GM12878 (cell line): Measurements from ENCODE around the gene NDEL1. TPM values are rescaled to one million over a fixed set of nuclear protein-coding genes. Genes with fewer than 3 reads are reported as not detected.
A peak's percentile ranks its signal among the peaks of the same experiment; 100 is the strongest.

Experiments used
- ATAC-seq: fragments of 200-7000 bp; cut with Tn5 transposase; 3 replicates; pipeline ENCODE4 v1.9.1; 2020; ENCODE audit warnings: mild to moderate bottlenecking, moderate library complexity
- BruUV-seq: library from RNA; stranded (reverse); fragments of 400-500 nt; replicated peaks from 2 replicates; lab custom pipeline; 2021; lab: Mats Ljungman, UMichigan
- CTCF ChIA-PET: fragments of 300-600 bp; sonication (Branson Sonifier 250); formaldehyde crosslinking; extraction: SDS; loops from one replicate; lab custom pipeline; 2021; ENCODE audit warnings: inconsistent platforms; lab: Yijun Ruan, JAX
- POLR2A ChIA-PET: fragments of 350-600 bp; formaldehyde crosslinking; extraction: SDS; loops from one replicate; lab custom pipeline; 2021; ENCODE audit warnings: inconsistent platforms; lab: Charles Lee
- RAD21 ChIA-PET: fragments of 300-600 bp; sonication (Branson Sonifier 250); formaldehyde crosslinking; loops from one replicate; lab custom pipeline; 2023; ENCODE audit warnings: antibody characterized with exemption; ENCODE audit not compliant: unreplicated experiment; lab: Charles Lee
- SMC1A ChIA-PET: fragments of 300-600 bp; sonication (Branson Sonifier 250); formaldehyde crosslinking; loops from one replicate; lab custom pipeline; 2023; ENCODE audit not compliant: unreplicated experiment, uncharacterized antibody; lab: Charles Lee
- DNase-seq: peaks from one replicate; pipeline ENCODE4 v3.0.0-alpha.2; 2011; ENCODE audit warnings: low read depth, low spot score
- FAIRE-seq: peaks from 3 replicates; lab custom pipeline; 2011; peaks lifted over from hg19 to GRCh38; lab: Jason Lieb, UNC
- H2AFZ ChIP-seq: 2 replicates; pipeline ENCODE4 v1.6.0; 2011; ENCODE audit warnings: low read depth, low read length, control low read depth; ENCODE audit not compliant: control insufficient read depth
- H3K27ac ChIP-seq: 2 replicates; pipeline ENCODE4 v1.5.1; 2011; ENCODE audit warnings: control low read depth; ENCODE audit not compliant: control insufficient read depth, insufficient read depth
- H3K27me3 ChIP-seq, 2 experiments: replicated peaks in 1 of 2; 2 replicates each; pipeline versions ENCODE4 v1.6.0 to v1.6.1; 2011; ENCODE audit warnings: low read length in 1 of 2; ENCODE audit not compliant: control insufficient read depth in 2 of 2, insufficient read depth in 2 of 2
- H3K36me3 ChIP-seq, 2 experiments: 2 replicates each; pipeline ENCODE4 v1.5.1; 2011; ENCODE audit warnings: low read length in 1 of 2; ENCODE audit not compliant: control insufficient read depth in 2 of 2, insufficient read depth in 2 of 2
- H3K4me1 ChIP-seq: 2 replicates; pipeline ENCODE4 v1.6.1; 2011; ENCODE audit warnings: mild to moderate bottlenecking, low read length, moderate library complexity, mixed read lengths; ENCODE audit not compliant: control insufficient read depth, insufficient read depth
- H3K4me2 ChIP-seq: 2 replicates; pipeline ENCODE4 v1.6.0; 2011; ENCODE audit warnings: control low read depth; ENCODE audit not compliant: control insufficient read depth, insufficient read depth
- H3K4me3 ChIP-seq: fragments of 200-600 bp; sonication (generic); 2 replicates; pipeline ENCODE4 v1.5.1; 2016
- H3K79me2 ChIP-seq: 2 replicates; pipeline ENCODE4 v1.6.0; 2011; ENCODE audit warnings: low read length; ENCODE audit not compliant: control insufficient read depth, insufficient read depth
- H3K9ac ChIP-seq: 2 replicates; pipeline ENCODE4 v1.8.0; 2011; ENCODE audit warnings: low read length, control low read depth, mixed read lengths; ENCODE audit not compliant: control insufficient read depth, insufficient read depth
- H3K9me3 ChIP-seq: replicated peaks from 3 replicates; pipeline ENCODE4 v1.5.1; 2011; ENCODE audit warnings: mild to moderate bottlenecking, low read length; ENCODE audit not compliant: control insufficient read depth, insufficient read depth
- H4K20me1 ChIP-seq: 2 replicates; pipeline ENCODE4 v1.6.0; 2011; ENCODE audit not compliant: control insufficient read depth, insufficient read depth
- ATF7 ChIP-seq: fragments of 450-650 bp; IDR thresholded peaks from 2 replicates; pipeline ENCODE4 v1.6.1; 2016; ENCODE audit warnings: low read depth, mild to moderate bottlenecking
- BCL11A ChIP-seq: IDR thresholded peaks from 2 replicates; pipeline ENCODE4 v1.6.1; 2011; ENCODE audit warnings: low read depth, low read length
- BHLHE40 ChIP-seq, 2 experiments: fragments of 450-650 bp in 1 of 2; IDR thresholded peaks; 2 replicates each; pipeline ENCODE4 v1.6.1; 2011 to 2017; ENCODE audit warnings: low read depth in 2 of 2, borderline replicate concordance in 1 of 2, improper control_type of control experiment in 1 of 2, low read length in 1 of 2, mild to moderate bottlenecking in 1 of 2
- BMI1 ChIP-seq: fragments of 450-650 bp; IDR thresholded peaks from 2 replicates; pipeline ENCODE4 v1.6.1; 2016; ENCODE audit warnings: mild to moderate bottlenecking, moderate library complexity, borderline replicate concordance
- BRCA1 ChIP-seq: IDR thresholded peaks from 2 replicates; pipeline ENCODE4 v1.6.1; 2011; ENCODE audit warnings: low read depth, low read length, improper control_type of control experiment
- CEBPB ChIP-seq, 2 experiments: fragments of 150-350 bp in 1 of 2; IDR thresholded peaks; 2 replicates each; pipeline ENCODE4 v1.6.1; 2012 to 2014; ENCODE audit warnings: low read depth in 2 of 2, low read length in 2 of 2, borderline replicate concordance in 1 of 2, inconsistent platforms in 1 of 2
- CHD4 ChIP-seq: fragments of 200-600 bp; sonication (generic); IDR thresholded peaks from 2 replicates; pipeline ENCODE4 v1.6.1; 2016; ENCODE audit warnings: mild to moderate bottlenecking
- ELK1 ChIP-seq: IDR thresholded peaks from 2 replicates; pipeline ENCODE4 v1.6.1; 2012; ENCODE audit warnings: low read depth, low read length, improper control_type of control experiment
- FOXK2 ChIP-seq: fragments of 450-650 bp; IDR thresholded peaks from 2 replicates; pipeline ENCODE4 v1.6.1; 2017; ENCODE audit warnings: mild to moderate bottlenecking, moderate library complexity
- HDAC2 ChIP-seq: fragments of 200-600 bp; sonication (generic); IDR thresholded peaks from 2 replicates; pipeline ENCODE4 v1.6.1; 2017
- KDM1A ChIP-seq: fragments of 200-600 bp; sonication (generic); IDR thresholded peaks from 2 replicates; pipeline ENCODE4 v1.6.1; 2016; ENCODE audit warnings: borderline replicate concordance
- LARP7 ChIP-seq: fragments of 450-650 bp; IDR thresholded peaks from 2 replicates; pipeline ENCODE4 v1.6.1; 2017; ENCODE audit warnings: mild to moderate bottlenecking
- NBN ChIP-seq: fragments of 450-650 bp; IDR thresholded peaks from 2 replicates; pipeline ENCODE4 v1.6.1; 2016
- NR2F1 ChIP-seq: fragments of 450-650 bp; conservative IDR thresholded peaks from 2 replicates; pipeline ENCODE4 v1.6.1; 2017; ENCODE audit warnings: mild to moderate bottlenecking
- POLR2A ChIP-seq: IDR thresholded peaks from 2 replicates; pipeline ENCODE4 v1.6.1; 2011; ENCODE audit warnings: low read depth, mild to moderate bottlenecking, low read length
- SIN3A ChIP-seq: IDR thresholded peaks from 2 replicates; pipeline ENCODE4 v1.6.1; 2012; ENCODE audit warnings: low read depth, low read length, improper control_type of control experiment
- SREBF2 ChIP-seq: IDR thresholded peaks from 2 replicates; pipeline ENCODE4 v1.6.1; 2012; ENCODE audit warnings: mild to moderate bottlenecking, low read length
- ZNF207 ChIP-seq: fragments of 450-650 bp; IDR thresholded peaks from 2 replicates; pipeline ENCODE4 v1.6.1; 2014; ENCODE audit warnings: antibody characterized with exemption, mild to moderate bottlenecking, borderline replicate concordance
- WGBS: methylation state at CpG from one replicate; pipeline ENCODE4 v1.1.6; 2016; ENCODE audit warnings: low lambda C conversion rate; ENCODE audit not compliant: insufficient replicate concordance, insufficient coverage; ENCODE audit errors: missing lambda C conversion rate; 5-methylcytosine and 5-hydroxymethylcytosine counted together
- in situ Hi-C: fragments of 300-500 bp; cut with MboI; formaldehyde crosslinking; loops from 9 replicates; pipeline ENCODE4 v1.14.3; 2018; ENCODE audit warnings: mixed read lengths
- intact Hi-C: fragments of 100-400 bp; cut with micrococcal nuclease; formaldehyde crosslinking; loops from one replicate; pipeline ENCODE4 v1.14.2; 2022; ENCODE audit not compliant: unreplicated experiment
- polyA plus RNA-seq, 11 experiments: library from polyadenylated mRNA; depleted of rRNA in 4 of 11; unstranded in 6 of 11; stranded (reverse) in 5 of 11; fragments of >200 nt; fragmentation: Nextera tagmentation in 4 of 11; fragmentation: Illumina TruSeq in 1 of 11; extraction: Ambion mirVana in 4 of 11; extraction: Trizol in 1 of 11; gene quantifications; 1 replicate in 1 of 11; 2 replicates in 10 of 11; pipeline versions ENCODE4 v1.2.1 to v1.2.3, GENCODE V29; 2011 to 2016; ENCODE audit warnings: inconsistent platforms in 2 of 11, missing spikeins in 2 of 11, low read depth in 1 of 11
- total RNA-seq, 4 experiments: library from RNA; depleted of rRNA in 3 of 4; stranded (reverse); fragments of >200 nt in 3 of 4; fragmentation: Illumina TruSeq in 1 of 4; extraction: Trizol in 1 of 4; gene quantifications; 2 replicates each; pipeline versions ENCODE4 v1.2.1 to v1.2.3, GENCODE V29; 2013 to 2021
- TF ChIP-seq, protein P1 (sequence below): IDR thresholded peaks from 2 replicates; pipeline ENCODE4 v1.6.1; 2011; ENCODE audit warnings: borderline replicate concordance, low read depth, mild to moderate bottlenecking, moderate library complexity, low read length; ENCODE audit not compliant: insufficient read depth, poor library complexity, severe bottlenecking

The NDEL1 gene
- total and polyA plus RNA-seq, 10 of the 15 experiments (the other 5 are each of a cell fraction or from before 2014, with no cell fraction given), result 0.72 to 41.5 (median 29.9) TPM

- intact Hi-C loops, result no loop called here
- 99% methylated on average over 21 of the region's 21 CpGs for WGBS
- ChIA-PET SMC1A (no interaction called here), POLR2A (interaction anchor here (0.5 kb wide), 1 partner anchor 174 kb away, joined by 3 read pairs; no protein-coding TSS in a partner anchor), RAD21 (no interaction called here), CTCF (no interaction called here)
- H3K27me3 ChIP-seq, result no peaks in the 10 kb centered on the region
- no peak overlapping the region for H3K4me2 ChIP-seq
- no peaks in the 10 kb centered on the region for H3K4me1 ChIP-seq
- H3K9me3 ChIP-seq, result no peaks in the 10 kb centered on the region
- no peak overlapping the region for H3K9ac ChIP-seq
- no peaks in the 10 kb centered on the region for H4K20me1 ChIP-seq
- H3K4me3 ChIP-seq, result no peak overlapping the region
- ATAC-seq, result no peak
- H3K27ac ChIP-seq, result no peak overlapping the region
- FAIRE-seq, result no peak
- no peak overlapping the region for H2AFZ ChIP-seq
- in situ Hi-C loops, result no loop called here
- no peaks in the 10 kb centered on the region; the same call in 1 of the 2 replicates for H3K79me2 ChIP-seq
- no peak for DNase-seq
- peaks cover 18 to 30% of the 10 kb centered on the region in 2 experiments for H3K36me3 ChIP-seq
- no TSS peak for BruUV-seq
- TF ChIP-seq, protein P1, sequence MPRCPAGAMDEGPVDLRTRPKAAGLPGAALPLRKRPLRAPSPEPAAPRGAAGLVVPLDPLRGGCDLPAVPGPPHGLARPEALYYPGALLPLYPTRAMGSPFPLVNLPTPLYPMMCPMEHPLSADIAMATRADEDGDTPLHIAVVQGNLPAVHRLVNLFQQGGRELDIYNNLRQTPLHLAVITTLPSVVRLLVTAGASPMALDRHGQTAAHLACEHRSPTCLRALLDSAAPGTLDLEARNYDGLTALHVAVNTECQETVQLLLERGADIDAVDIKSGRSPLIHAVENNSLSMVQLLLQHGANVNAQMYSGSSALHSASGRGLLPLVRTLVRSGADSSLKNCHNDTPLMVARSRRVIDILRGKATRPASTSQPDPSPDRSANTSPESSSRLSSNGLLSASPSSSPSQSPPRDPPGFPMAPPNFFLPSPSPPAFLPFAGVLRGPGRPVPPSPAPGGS, result no peak
- TF ChIP-seq SREBF2, result no peak
- 0 out of 2 replicates have a peak, but pooled peaks have one; percentile 35 for TF ChIP-seq POLR2A
- no peak for TF ChIP-seq BCL11A
- no peak for TF ChIP-seq BRCA1
- TF ChIP-seq, all 136 proteins: peak for 1
Measured at GRCh38 chr17:8466873-8467272, 31.2 kb downstream of the NDEL1 start.

DNA sequence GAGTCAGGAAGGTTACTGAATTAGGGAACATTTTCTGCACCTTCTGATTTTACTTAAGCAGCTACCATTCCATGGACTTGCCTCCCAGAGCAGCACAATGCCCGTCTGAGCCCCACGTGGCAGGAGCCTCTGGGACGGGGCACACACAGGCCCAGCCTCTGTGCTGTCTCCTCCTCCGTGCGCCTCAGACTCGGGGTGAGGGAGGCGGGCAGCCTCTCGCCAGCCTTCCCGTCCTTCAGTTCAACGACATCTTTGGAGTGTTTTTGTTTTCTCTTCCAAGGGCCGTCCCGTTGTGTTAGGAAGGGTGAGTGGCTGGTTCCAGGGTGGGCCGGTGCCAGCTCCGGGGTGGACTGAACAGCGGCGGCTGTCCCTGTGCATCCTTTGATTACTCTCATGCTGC, 31.8 kb downstream of the NDEL1 start:
- Histone ChIP-seq H3K27ac (no peak overlapping the region), H3K4me1 (no peaks in the 10 kb centered on the region)
- POLR2A ChIA-PET, result no interaction called here
- no peak for TF ChIP-seq CHD4
- no peak for TF ChIP-seq ZNF207
- TF ChIP-seq BRCA1, result no peak
- TF ChIP-seq KDM1A, result no peak
- no peak for TF ChIP-seq SREBF2
- no peak for TF ChIP-seq NBN
- no peak for TF ChIP-seq BMI1
- no peak for TF ChIP-seq SIN3A
- no peak for TF ChIP-seq CEBPB (IDR thresholded peaks at IDR 0.05; ENCODE audit: borderline replicate concordance in 1 of 2, low read depth in 2 of 2, low read length in 2 of 2)
- TF ChIP-seq FOXK2, result no peak
- TF ChIP-seq LARP7, result no peak
- no peak for TF ChIP-seq NR2F1
- no peak for TF ChIP-seq ATF7
- TF ChIP-seq BHLHE40 (IDR thresholded peaks at IDR 0.05; ENCODE audit: borderline replicate concordance in 1 of 2, low read depth in 2 of 2, low read length in 1 of 2), result no peak
- no peak for TF ChIP-seq HDAC2
- no peak for TF ChIP-seq ELK1
- TF ChIP-seq, all 136 proteins: peak for 0
- in situ Hi-C loops (no loop called here), intact Hi-C loops (no loop called here)
- CTCF ChIA-PET, result no interaction called here
- DNase-seq (no peak), FAIRE-seq (no peak), ATAC-seq (no peak)
- no peak overlapping the region for H3K4me3 ChIP-seq
- BruUV-seq, result no TSS peak
- H3K79me2 ChIP-seq, result no peaks in the 10 kb centered on the region; the same call in 1 of the 2 replicates
- H3K9ac ChIP-seq, result no peak overlapping the region
- 89% methylated on average over 16 of the region's 16 CpGs for WGBS
- RAD21 ChIA-PET, result no interaction called here
- H3K4me2 ChIP-seq, result no peak overlapping the region
- H2AFZ ChIP-seq, result no peak overlapping the region
- H3K27me3 ChIP-seq, result no peaks in the 10 kb centered on the region
- H3K9me3 ChIP-seq, result no peaks in the 10 kb centered on the region
- H4K20me1 ChIP-seq, result no peaks in the 10 kb centered on the region
- peaks cover 14 to 30% of the 10 kb centered on the region in 2 experiments for H3K36me3 ChIP-seq
- SMC1A ChIA-PET, result no interaction called here
